Ascending aorta (tissue), 2 donors: ENCODE results near the gene SDK1. TPM values are rescaled to one million over a fixed set of nuclear protein-coding genes. Genes with fewer than 3 reads are reported as not detected.

Experiments
- DNase-seq, 2 donors: peaks; one replicate each; pipeline ENCODE4 v3.0.0-alpha.2; 2019; ENCODE audit warnings: low spot score in 2 of 2
- H3K27ac ChIP-seq, 2 donors: fragments of 200-600 bp; sonication (generic); one replicate each; pipeline ENCODE4 v1.5.1; 2016 to 2017; ENCODE audit warnings: mild to moderate bottlenecking in 1 of 2
- H3K27me3 ChIP-seq: fragments of 200-600 bp; sonication (generic); one replicate; pipeline ENCODE4 v1.5.1; 2017
- H3K36me3 ChIP-seq, 2 donors: fragments of 200-600 bp; sonication (generic); one replicate each; pipeline ENCODE4 v1.5.1; 2016
- H3K4me1 ChIP-seq, 2 donors: fragments of 200-600 bp; sonication (generic); one replicate each; pipeline ENCODE4 v1.5.1; 2016 to 2017; ENCODE audit warnings: mild to moderate bottlenecking in 1 of 2
- H3K4me3 ChIP-seq, 2 donors: fragments of 200-600 bp; sonication (generic); one replicate each; pipeline ENCODE4 v1.5.1; 2016 to 2017; ENCODE audit warnings: mild to moderate bottlenecking in 1 of 2
- H3K9me3 ChIP-seq, 2 donors: fragments of 200-600 bp; sonication (generic); one replicate each; pipeline ENCODE4 v1.5.1; 2016
- intact Hi-C: fragments of 100-400 bp; cut with DNase I; formaldehyde crosslinking; loops from one replicate; pipeline ENCODE4 v1.15.1; 2023
- total RNA-seq: library from RNA; depleted of rRNA; stranded (reverse); fragments of >200 nt; gene quantifications from one replicate; pipeline ENCODE4 v1.1.0, GENCODE V29; 2016
- TF ChIP-seq, protein P1 (sequence below), 3 experiments: fragments of 200-600 bp in 2 of 3; fragments of 450-650 bp in 1 of 3; sonication (generic) in 2 of 3; IDR thresholded peaks; one replicate each; pipeline ENCODE4 v1.5.1; 2016 to 2019; ENCODE audit warnings: antibody characterized with exemption in 3 of 3, mild to moderate bottlenecking in 1 of 3, moderate library complexity in 1 of 3

The SDK1 gene
- total RNA-seq, 1 donor from 2014 or later = 13.3 TPM

DNA sequence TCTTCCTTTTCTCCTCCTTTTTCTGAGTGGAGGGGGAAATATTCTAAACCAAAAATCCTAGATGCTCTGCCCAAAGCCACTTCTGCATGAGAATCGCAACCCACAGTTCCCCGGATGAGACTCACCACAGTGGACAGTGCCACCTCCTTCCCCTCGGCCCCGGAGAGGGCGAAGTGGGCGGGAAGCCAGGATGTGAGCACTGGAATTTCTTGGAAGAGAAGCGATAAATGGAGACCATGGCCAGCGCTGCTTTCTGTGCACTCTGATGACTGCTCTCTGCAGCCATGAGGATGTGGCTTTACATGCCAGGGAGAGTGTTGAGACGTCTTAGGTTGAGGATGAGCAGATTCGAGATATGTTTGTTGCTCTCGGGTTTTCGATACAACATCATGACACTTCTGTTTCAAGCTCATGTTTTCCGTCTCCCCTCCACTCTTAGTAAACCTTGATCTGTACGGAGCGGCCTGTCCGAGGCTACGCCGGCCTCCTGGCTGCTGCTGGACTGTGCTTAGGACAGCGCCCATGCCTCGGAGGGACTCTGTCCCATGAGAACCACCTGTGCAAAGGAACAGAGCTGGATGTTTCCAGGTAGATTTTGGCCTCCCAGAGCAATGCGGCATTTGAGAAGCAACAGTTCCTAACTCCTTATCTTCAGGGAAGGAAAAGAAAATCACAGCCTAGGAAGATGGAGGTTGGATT is 966.4 kb downstream of the SDK1 start:
- Histone ChIP-seq H3K27me3 (no peaks in the 10 kb centered on the region), H3K4me3 (no peak overlapping the region), H3K27ac (no peak overlapping the region), H3K36me3 (peaks cover 0 to 12% of the 10 kb centered on the region in 2 donors), H3K9me3 (no peaks in the 10 kb centered on the region), H3K4me1 (no peaks in the 10 kb centered on the region)
- intact Hi-C loops = no loop called here
- DNase-seq = peak in 1 of 2 donors; percentile 58
- TF ChIP-seq, protein P1, sequence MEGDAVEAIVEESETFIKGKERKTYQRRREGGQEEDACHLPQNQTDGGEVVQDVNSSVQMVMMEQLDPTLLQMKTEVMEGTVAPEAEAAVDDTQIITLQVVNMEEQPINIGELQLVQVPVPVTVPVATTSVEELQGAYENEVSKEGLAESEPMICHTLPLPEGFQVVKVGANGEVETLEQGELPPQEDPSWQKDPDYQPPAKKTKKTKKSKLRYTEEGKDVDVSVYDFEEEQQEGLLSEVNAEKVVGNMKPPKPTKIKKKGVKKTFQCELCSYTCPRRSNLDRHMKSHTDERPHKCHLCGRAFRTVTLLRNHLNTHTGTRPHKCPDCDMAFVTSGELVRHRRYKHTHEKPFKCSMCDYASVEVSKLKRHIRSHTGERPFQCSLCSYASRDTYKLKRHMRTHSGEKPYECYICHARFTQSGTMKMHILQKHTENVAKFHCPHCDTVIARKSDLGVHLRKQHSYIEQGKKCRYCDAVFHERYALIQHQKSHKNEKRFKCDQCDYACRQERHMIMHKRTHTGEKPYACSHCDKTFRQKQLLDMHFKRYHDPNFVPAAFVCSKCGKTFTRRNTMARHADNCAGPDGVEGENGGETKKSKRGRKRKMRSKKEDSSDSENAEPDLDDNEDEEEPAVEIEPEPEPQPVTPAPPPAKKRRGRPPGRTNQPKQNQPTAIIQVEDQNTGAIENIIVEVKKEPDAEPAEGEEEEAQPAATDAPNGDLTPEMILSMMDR (IDR thresholded peaks at IDR 0.05) = no peak

DNA sequence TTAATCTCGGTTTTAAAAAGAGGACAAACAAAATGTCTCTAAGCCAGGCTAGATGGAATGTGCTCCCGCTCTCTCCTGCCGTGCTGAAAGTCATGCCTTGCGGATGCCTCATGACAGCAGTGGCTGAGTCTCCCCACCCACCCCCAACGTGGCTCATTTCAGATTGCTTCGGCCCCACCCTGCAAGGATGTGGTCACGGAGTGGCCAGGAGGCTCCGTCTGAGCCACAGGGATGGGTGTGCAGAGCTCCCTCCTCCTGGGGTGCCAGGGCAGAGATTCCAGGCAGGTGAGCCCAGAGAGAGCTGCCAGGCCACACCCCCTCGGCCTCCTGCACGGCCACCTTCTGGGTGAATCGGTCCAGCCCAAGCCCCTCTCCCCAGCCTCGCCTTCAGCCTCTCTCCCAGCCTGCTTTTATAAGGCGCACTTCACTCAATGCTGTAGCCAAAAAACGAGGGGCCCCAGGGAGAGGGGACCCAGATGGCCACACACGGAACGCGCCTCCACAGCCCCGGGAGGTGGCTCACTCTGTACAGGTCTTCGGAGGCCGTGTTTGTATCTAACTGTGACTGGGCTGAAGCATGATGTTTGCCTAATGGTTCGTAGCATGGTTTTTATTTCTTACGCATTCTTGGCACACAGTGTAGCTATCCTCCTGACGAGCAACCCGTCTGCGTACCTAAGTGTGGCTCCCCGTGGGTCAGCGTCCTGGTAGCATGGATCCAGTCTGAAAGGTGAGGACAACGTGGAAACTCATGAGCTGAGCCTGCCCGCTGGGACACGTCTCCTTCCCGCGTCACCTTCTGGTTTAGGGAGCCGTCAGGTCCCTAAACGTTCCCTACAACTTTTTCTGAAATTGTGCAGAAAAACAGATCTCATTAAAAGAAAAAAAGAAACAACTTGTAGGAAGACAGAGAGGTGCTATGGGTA is 967.3 kb downstream of the SDK1 start:
- Histone ChIP-seq H3K36me3 (peaks cover 0 to 12% of the 10 kb centered on the region in 2 donors), H3K27me3 (no peaks in the 10 kb centered on the region), H3K9me3 (no peaks in the 10 kb centered on the region), H3K4me3 (no peak overlapping the region), H3K4me1 (no peaks in the 10 kb centered on the region), H3K27ac (no peak overlapping the region)
- TF ChIP-seq, protein P1 (IDR thresholded peaks at IDR 0.05) = no peak
- DNase-seq = peak in 1 of 2 donors; percentile 39
- intact Hi-C loops = no loop called here

DNA sequence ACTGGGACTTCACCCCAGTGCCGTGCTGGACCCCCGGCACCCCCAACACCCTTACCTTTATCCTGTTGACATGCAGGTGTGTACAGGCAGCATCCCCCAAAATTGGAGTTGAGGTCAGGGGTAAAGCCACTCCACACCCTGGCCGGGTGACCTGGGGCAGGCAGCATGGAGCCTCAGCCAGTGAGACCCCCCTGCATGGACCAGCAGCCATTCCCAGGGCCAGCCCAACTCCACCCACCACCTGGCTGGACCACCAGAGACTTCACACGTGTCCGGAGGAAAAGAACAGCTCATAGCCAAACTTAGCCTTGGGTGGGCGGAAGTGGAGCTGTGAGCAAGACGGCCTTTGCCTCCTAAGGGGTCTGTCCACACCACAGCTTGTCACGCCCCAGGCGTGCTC is 968.0 kb downstream of the SDK1 start:
- TF ChIP-seq, protein P1 (IDR thresholded peaks at IDR 0.05) = no peak
- Histone ChIP-seq H3K9me3 (no peaks in the 10 kb centered on the region), H3K36me3 (peaks cover 0 to 12% of the 10 kb centered on the region in 2 donors), H3K4me1 (no peaks in the 10 kb centered on the region), H3K27ac (no peak overlapping the region), H3K27me3 (no peaks in the 10 kb centered on the region), H3K4me3 (no peak overlapping the region)
- DNase-seq = peak in 1 of 2 donors; percentile 16
- intact Hi-C loops = no loop called here

DNA sequence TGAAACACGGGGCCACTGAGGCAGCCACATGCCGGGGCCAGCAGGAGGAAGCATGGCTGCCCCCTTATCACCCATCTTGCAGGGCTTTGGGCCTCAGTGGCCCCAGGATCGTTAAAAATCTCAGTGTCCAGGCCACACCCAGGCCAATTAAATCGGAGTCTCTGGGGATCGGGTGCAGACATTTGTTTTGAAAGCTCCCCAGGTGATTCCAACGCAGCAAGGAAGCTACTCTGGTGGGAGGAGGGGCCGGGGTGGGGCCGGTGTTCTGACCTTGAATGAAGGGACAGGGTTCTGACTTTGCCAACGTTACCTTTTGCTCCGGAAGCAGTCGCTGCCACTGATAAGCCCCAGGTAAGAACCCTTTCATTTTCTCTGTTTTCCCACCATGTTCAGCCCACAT is 968.7 kb downstream of the SDK1 start:
- H3K36me3 ChIP-seq = peaks cover 0 to 12% of the 10 kb centered on the region in 2 donors
- H3K27me3 ChIP-seq = no peaks in the 10 kb centered on the region
- peak in 1 of 2 donors; percentile 42 for DNase-seq
- no peaks in the 10 kb centered on the region for H3K4me1 ChIP-seq
- peaks cover 0 to 4% of the 10 kb centered on the region in 2 donors for H3K9me3 ChIP-seq
- TF ChIP-seq, protein P1 (IDR thresholded peaks at IDR 0.05) = no peak
- no peak overlapping the region for H3K27ac ChIP-seq
- no peak overlapping the region for H3K4me3 ChIP-seq
- intact Hi-C loops = no loop called here

DNA sequence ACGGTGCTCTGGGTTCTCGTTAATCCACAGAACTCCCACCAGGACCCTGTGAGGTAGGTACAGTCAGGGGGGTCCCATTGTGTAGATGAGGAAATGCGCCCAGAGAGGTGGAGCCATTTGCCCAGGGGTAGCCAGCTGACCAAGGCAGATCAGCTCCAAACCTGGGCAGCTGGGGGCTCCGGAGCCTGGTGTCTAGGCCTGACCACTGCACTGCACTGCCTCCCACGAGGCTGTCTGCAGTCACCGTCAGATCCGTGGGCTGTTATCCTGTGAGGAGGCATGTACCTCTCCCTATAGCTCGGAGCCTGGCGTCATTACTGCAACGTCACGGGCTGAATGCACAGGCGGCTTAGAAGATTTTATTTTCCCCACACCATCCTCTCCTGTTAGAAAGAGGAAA is 969.2 kb downstream of the SDK1 start:
- no peak overlapping the region for H3K27ac ChIP-seq
- no peaks in the 10 kb centered on the region for H3K4me1 ChIP-seq
- no peak overlapping the region for H3K4me3 ChIP-seq
- peak in 1 of 2 donors; percentile 27 for DNase-seq
- intact Hi-C loops = no loop called here
- H3K27me3 ChIP-seq = no peaks in the 10 kb centered on the region
- TF ChIP-seq, protein P1 (IDR thresholded peaks at IDR 0.05) = no peak
- peaks cover 0 to 7% of the 10 kb centered on the region in 2 donors for H3K9me3 ChIP-seq
- H3K36me3 ChIP-seq = peaks cover 0 to 12% of the 10 kb centered on the region in 2 donors
